K562 (cell line): ENCODE data around the gene LRMDA.

ENCODE experiments used
- BCL6 ChIP-seq: fragments of 250-450 bp; sonication (Bioruptor Pico); IDR thresholded peaks from 2 replicates; pipeline ENCODE4 v1.4.0; 2020
- CTCF ChIP-seq, 3 experiments: IDR thresholded peaks in 2 of 3; conservative IDR thresholded peaks in 1 of 3; 2 replicates each; pipeline ENCODE4 v1.5.1; 2011 to 2012; ENCODE audit warnings: low read length in 3 of 3, mild to moderate bottlenecking in 3 of 3, control low read depth in 2 of 3, improper control_type of control experiment in 1 of 3, inconsistent platforms in 1 of 3, low read depth in 1 of 3, mixed read lengths in 1 of 3, moderate library complexity in 1 of 3; ENCODE audit not compliant: insufficient read depth in 2 of 3
- E2F3 ChIP-seq: fragments of 250-450 bp; sonication (Bioruptor Pico); IDR thresholded peaks from 2 replicates; pipeline ENCODE4 v1.4.0; 2020; ENCODE audit warnings: mild to moderate bottlenecking
- EHMT2 ChIP-seq: fragments of 450-650 bp; IDR thresholded peaks from 2 replicates; pipeline ENCODE4 v1.6.1; 2018; ENCODE audit warnings: antibody characterized with exemption
- HDGF ChIP-seq: fragments of 450-650 bp; IDR thresholded peaks from 2 replicates; pipeline ENCODE4 v1.6.1; 2016
- POLR2A ChIP-seq: fragments of 450-650 bp; conservative IDR thresholded peaks from 2 replicates; pipeline ENCODE4 v1.6.1; 2016
- POLR2AphosphoS5 ChIP-seq: IDR thresholded peaks from 2 replicates; pipeline ENCODE4 v1.6.1; 2011; ENCODE audit warnings: mild to moderate bottlenecking, low read depth, low read length, moderate library complexity; ENCODE audit not compliant: control insufficient read depth, insufficient read depth
- TEAD4 ChIP-seq, 2 experiments: sonication (generic) in 1 of 2; formaldehyde crosslinking in 1 of 2; IDR thresholded peaks; 2 replicates each; pipeline versions ENCODE4 v1.6.1 to v1.8.0; 2012 to 2022; ENCODE audit warnings: borderline replicate concordance in 1 of 2, inconsistent platforms in 1 of 2, low read length in 1 of 2, mild to moderate bottlenecking in 1 of 2, missing genetic modification reagents in 1 of 2
- ZNF143 ChIP-seq: sonication (generic); formaldehyde crosslinking; IDR thresholded peaks from 2 replicates; pipeline ENCODE4 v1.9.0; 2022; ENCODE audit warnings: mild to moderate bottlenecking, missing genetic modification reagents

GRCh38 chr10:75465450-75465827 is 34.0 kb downstream of the LRMDA start:
- TF ChIP-seq EHMT2 (no peak), POLR2AphosphoS5 (no peak), POLR2A (no peak), HDGF (no peak), TEAD4 (IDR thresholded peaks at IDR 0.05; ENCODE audit: low read length) (no peak), TEAD4 (CRISPR knock-in tag; IDR thresholded peaks at IDR 0.05; ENCODE audit: borderline replicate concordance) (no peak), CTCF (IDR thresholded peaks at IDR 0.05 in 2 of 3, conservative IDR thresholded peaks at IDR 0.05 in 1 of 3; ENCODE audit: insufficient read depth in 2 of 3, low read depth in 1 of 3, low read length in 3 of 3) (no peak), E2F3 (CRISPR knock-in tag) (no peak), BCL6 (CRISPR knock-in tag) (no peak), ZNF143 (CRISPR knock-in tag) (no peak)
